Measurements from ENCODE around the gene POU3F3. TPM values are rescaled to one million over a fixed set of nuclear protein-coding genes. Genes with fewer than 3 reads are reported as not detected.

The POU3F3 gene
- total RNA-seq, 2 experiments from 2014 or later, result 2.7 to 3.1 TPM

- peak; percentile 4 for DNase-seq (ENCODE audit: low spot score)
- ChIA-PET POLR2A (no interaction called here), CTCF (ENCODE audit: unreplicated experiment) (no interaction called here)
- TF ChIP-seq EZH2phosphoT487 (IDR thresholded peaks at IDR 0.05; ENCODE audit: borderline replicate concordance, low read depth, low read length) (no peak), CTCF (conservative IDR thresholded peaks at IDR 0.05; ENCODE audit: low read length) (no peak)
- Histone ChIP-seq H4K20me1 (ENCODE audit: insufficient read depth, low read length) (no peaks in the 10 kb centered on the region), H3K9me3 (ENCODE audit: low read length) (no peaks in the 10 kb centered on the region), H3K79me2 (ENCODE audit: insufficient read depth, low read depth, low read length) (no peaks in the 10 kb centered on the region), H2AFZ (ENCODE audit: low read length) (peak overlapping the region; percentile 39; the same call in 1 of the 2 replicates), H3K36me3 (ENCODE audit: insufficient read depth, low read length) (no peaks in the 10 kb centered on the region), H3K27ac (ENCODE audit: low read depth, low read length, poor library complexity, severe bottlenecking) (no peak overlapping the region), H3K4me2 (ENCODE audit: low read length) (peak overlapping the region; percentile 81), H3K9me2 (ENCODE audit: insufficient read depth, low read length) (no peaks in the 10 kb centered on the region), H3K4me1 (ENCODE audit: insufficient read depth, low read length, poor library complexity, severe bottlenecking) (peaks cover 15% of the 10 kb centered on the region), H3K4me3 (ENCODE audit: low read depth, low read length, poor library complexity, severe bottlenecking) (peak overlapping the region; percentile 69)
- intact Hi-C loops (cut with micrococcal nuclease; ENCODE audit: unreplicated experiment), result loop anchor here (5.0 kb wide), 1 partner anchor 183 kb away; the partner anchor contains the start of gene MRPS9
- BruUV-seq (replicated peaks), result no TSS peak
These were observed 744 bp downstream of the POU3F3 start for GRCh38 chr2:104854498-104855220.

- H3K9me2 ChIP-seq (ENCODE audit: insufficient read depth, low read length), result no peaks in the 10 kb centered on the region
- ChIA-PET CTCF (ENCODE audit: unreplicated experiment) (no interaction called here), POLR2A (no interaction called here)
- H2AFZ ChIP-seq (ENCODE audit: low read length), result no peak overlapping the region
- no peaks in the 10 kb centered on the region for H3K9me3 ChIP-seq (ENCODE audit: low read length)
- BruUV-seq (replicated peaks), result no TSS peak
- intact Hi-C loops (cut with micrococcal nuclease; ENCODE audit: unreplicated experiment), result no loop called here
- no peaks in the 10 kb centered on the region for H4K20me1 ChIP-seq (ENCODE audit: insufficient read depth, low read length)
- no peaks in the 10 kb centered on the region for H3K79me2 ChIP-seq (ENCODE audit: insufficient read depth, low read depth, low read length)
- peaks cover 15% of the 10 kb centered on the region for H3K4me1 ChIP-seq (ENCODE audit: insufficient read depth, low read length, poor library complexity, severe bottlenecking)
- peak overlapping the region; percentile 81; the same call in 1 of the 2 replicates for H3K4me2 ChIP-seq (ENCODE audit: low read length)
- no peak overlapping the region for H3K27ac ChIP-seq (ENCODE audit: low read depth, low read length, poor library complexity, severe bottlenecking)
- H3K4me3 ChIP-seq (ENCODE audit: low read depth, low read length, poor library complexity, severe bottlenecking), result peak overlapping the region; percentile 69
- TF ChIP-seq CTCF (conservative IDR thresholded peaks at IDR 0.05; ENCODE audit: low read length) (no peak), EZH2phosphoT487 (IDR thresholded peaks at IDR 0.05; ENCODE audit: borderline replicate concordance, low read depth, low read length) (no peak)
- DNase-seq (ENCODE audit: low spot score), result no peak
- no peaks in the 10 kb centered on the region for H3K36me3 ChIP-seq (ENCODE audit: insufficient read depth, low read length)
These were observed 1.5 kb downstream of the POU3F3 start for GRCh38 chr2:104855221-104856085.
